ENCODE measurements around the gene RAD23A. TPM values are rescaled to one million over a fixed set of nuclear protein-coding genes. Genes with fewer than 3 reads are reported as not detected.

RAD23A gene
- total and polyA plus RNA-seq, 2 of the 4 experiments (the other 2 are of a cell fraction): 54.3 to 67.8 TPM

- no peak overlapping the region for H2BK5ac ChIP-seq (ENCODE audit: low read depth, low read length, poor library complexity, severe bottlenecking)
- H3K4me3 ChIP-seq (ENCODE audit: insufficient read depth, low read depth, low read length): no peak overlapping the region
- H2BK120ac ChIP-seq (ENCODE audit: low read depth, low read length): no peak overlapping the region
- peak overlapping the region; percentile 92 for H2AK5ac ChIP-seq (ENCODE audit: low read depth, low read length)
- peaks cover 18% of the 10 kb centered on the region for H3K36me3 ChIP-seq (ENCODE audit: control insufficient read depth, insufficient read depth, low read length)
- peak overlapping the region in 1 of 2 experiments; percentile 24; a peak in 1 of 4 replicates for H4K8ac ChIP-seq (ENCODE audit: low read depth in 2 of 2, low read length in 2 of 2)
- H4K20me1 ChIP-seq (ENCODE audit: insufficient read depth, low read length): peaks cover 68% of the 10 kb centered on the region
- H4K91ac ChIP-seq (ENCODE audit: insufficient read depth, low read depth, low read length): no peak overlapping the region
- peaks cover 16% of the 10 kb centered on the region for H3K9me1 ChIP-seq (ENCODE audit: insufficient read depth, low read length)
- peak overlapping the region; percentile 77 for H3K4me2 ChIP-seq (ENCODE audit: low read depth, low read length)
- no peaks in the 10 kb centered on the region for H3K9me3 ChIP-seq (ENCODE audit: control insufficient read depth, insufficient read depth, low read length)
- no peak overlapping the region; the same call in 1 of the 2 replicates for H4K5ac ChIP-seq (ENCODE audit: low read depth, low read length)
- peak overlapping the region; percentile 48; the same call in 1 of the 2 replicates for H3K27ac ChIP-seq (ENCODE audit: insufficient read depth, low read length)
- DNase-seq: no peak
- in situ Hi-C loops (cut with MboI; ENCODE audit: low sequenced_read_pairs): no loop called here
- peak overlapping the region; percentile 47 for H2AFZ ChIP-seq (replicated peaks; ENCODE audit: low read length, poor library complexity)
- H3K14ac ChIP-seq (replicated peaks; ENCODE audit: low read depth, low read length): peak overlapping the region; percentile 85
- no peak overlapping the region for H3K56ac ChIP-seq (ENCODE audit: extremely low read depth, insufficient read depth, low read length)
- no peak overlapping the region for H2BK20ac ChIP-seq (ENCODE audit: low read depth, low read length)
- H3K23ac ChIP-seq (ENCODE audit: low read depth, low read length): peak overlapping the region; percentile 86
- peaks cover 18% of the 10 kb centered on the region for H3K4me1 ChIP-seq (ENCODE audit: control insufficient read depth, insufficient read depth, low read length)
- peak overlapping the region; percentile 43; the same call in 1 of the 2 replicates for H3K4ac ChIP-seq (ENCODE audit: low read depth, low read length)
- H2BK15ac ChIP-seq (ENCODE audit: low read depth, low read length): 0 out of 3 replicates have a peak overlapping the region, but pooled peaks have one; percentile 27
- no TSS peak for BruUV-seq (replicated peaks)
- intact Hi-C loops (cut with micrococcal nuclease): no loop called here
- 53% methylated on average over 27 of the region's 41 CpGs; no CpG with 5 or more reads in 1 of the 2 experiments for WGBS, 2 experiments (ENCODE audit: extremely low coverage in 2 of 2, insufficient read length in 1 of 2)
- ATAC-seq (ENCODE audit: low read depth): peak; percentile 48
- no peak overlapping the region; the same call in 1 of the 2 replicates for H3K18ac ChIP-seq (ENCODE audit: low read depth, low read length)
- ChIA-PET POLR2A (ENCODE audit: unreplicated experiment) (no interaction called here), CTCF (no interaction called here)
- H2AK9ac ChIP-seq (replicated peaks; ENCODE audit: low read depth, low read length, poor library complexity): peak overlapping the region; percentile 31
- dilution Hi-C loops (cut with HindIII; ENCODE audit: low sequenced_read_pairs, unreplicated experiment): no loop called here
- no peaks in the 10 kb centered on the region for H3K27me3 ChIP-seq (ENCODE audit: control insufficient read depth, insufficient read depth, low read length)
- H3K9ac ChIP-seq (ENCODE audit: low read depth, low read length): no peak overlapping the region
- peaks cover 27 to 87% of the 10 kb centered on the region in 2 experiments for H3K79me1 ChIP-seq (ENCODE audit: low read depth in 1 of 2, low read length in 2 of 2)
- TF ChIP-seq ELK1 (IDR thresholded peaks at IDR 0.05; ENCODE audit: borderline replicate concordance, low read depth, low read length) (no peak), USF2 (IDR thresholded peaks at IDR 0.05; ENCODE audit: low read depth, low read length) (no peak), MXI1 (IDR thresholded peaks at IDR 0.05; ENCODE audit: borderline replicate concordance, low read depth, low read length) (no peak), MAFK (IDR thresholded peaks at IDR 0.05; ENCODE audit: low read depth, low read length) (no peak), NFE2L2 (IDR thresholded peaks at IDR 0.05; ENCODE audit: low read depth, low read length) (no peak), RFX5 (IDR thresholded peaks at IDR 0.05; ENCODE audit: low read depth, low read length) (no peak), CHD1 (IDR thresholded peaks at IDR 0.05; ENCODE audit: low read depth, low read length) (no peak), CTCF (conservative IDR thresholded peaks at IDR 0.05; ENCODE audit: low read depth, low read length) (no peak), FOS (IDR thresholded peaks at IDR 0.05; ENCODE audit: low read depth, low read length) (no peak), RAD21 (IDR thresholded peaks at IDR 0.05; ENCODE audit: low read length) (no peak), CEBPB (IDR thresholded peaks at IDR 0.05; ENCODE audit: low read depth, low read length) (no peak), POLR2A (IDR thresholded peaks at IDR 0.05; ENCODE audit: low read depth, low read length) (no peak), MAZ (IDR thresholded peaks at IDR 0.05; ENCODE audit: borderline replicate concordance, low read depth, low read length) (no peak), BHLHE40 (IDR thresholded peaks at IDR 0.05; ENCODE audit: low read depth, low read length) (no peak), RCOR1 (IDR thresholded peaks at IDR 0.05; ENCODE audit: insufficient replicate concordance, low read length) (no peak)
Measured at GRCh38 chr19:13001502-13002165, 56.0 kb downstream of the RAD23A start.

Measured in IMR-90 (cell line).